ENCODE data around the gene TOP3B. TPM values are rescaled to one million over a fixed set of nuclear protein-coding genes. Genes with fewer than 3 reads are reported as not detected.

TOP3B gene
- total RNA-seq, 1 donor from 2014 or later: 53.9 TPM

DNA sequence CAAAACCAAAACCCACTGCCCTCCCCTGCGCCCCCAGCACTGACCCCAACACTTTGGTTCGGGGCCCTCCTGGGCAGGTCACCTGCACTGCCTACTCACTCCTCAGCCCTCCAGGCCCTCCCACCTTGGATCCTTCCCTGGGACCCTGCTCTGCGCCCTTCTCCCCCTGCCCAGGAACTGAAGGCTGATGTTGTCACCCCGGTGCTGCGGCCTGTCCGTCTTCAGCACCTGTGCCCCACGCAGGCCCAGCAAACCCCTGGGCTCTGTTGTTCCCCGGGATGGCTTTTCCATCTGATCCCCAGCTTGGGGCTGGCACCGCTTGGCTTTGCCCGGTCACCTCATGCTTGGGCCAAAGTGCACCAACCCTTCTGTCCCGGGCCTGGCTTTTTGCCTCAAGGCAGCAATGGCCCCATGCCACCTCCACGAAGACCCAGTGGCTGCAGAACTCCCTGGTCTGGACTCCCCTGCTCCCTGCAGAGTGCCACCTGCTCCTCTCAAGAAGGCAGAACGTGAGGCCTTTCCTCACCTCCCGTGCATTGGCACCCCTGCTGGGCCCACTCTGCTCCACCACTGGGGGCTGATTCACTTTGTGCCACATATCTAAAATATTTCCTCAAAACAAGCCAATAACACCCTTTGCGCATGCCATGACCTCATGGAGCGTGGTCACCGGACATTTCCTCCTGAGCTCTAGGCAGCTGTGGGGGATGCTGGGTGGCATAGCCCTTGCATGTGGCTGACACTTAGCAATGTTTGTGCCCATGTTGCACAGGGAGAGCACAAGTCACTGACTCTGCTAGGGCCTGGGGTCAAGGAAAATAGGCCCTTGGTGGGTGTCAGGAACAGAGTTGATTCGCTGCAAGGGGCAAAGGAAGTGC, 38.8 kb downstream of the TOP3B start:
- peaks cover 5% of the 10 kb centered on the region for H3F3A ChIP-seq (ENCODE audit: low read depth)
- no peak overlapping the region for H2AFZ ChIP-seq (replicated peaks)
- Mint-ChIP-seq H3K4me3 (no peak overlapping the region), H3K27me3 (ENCODE audit: insufficient read depth, low read depth) (no peaks in the 10 kb centered on the region), H3K36me3 (peaks cover 9% of the 10 kb centered on the region), H3K4me1 (peaks cover 30% of the 10 kb centered on the region), H3K9me3 (no peaks in the 10 kb centered on the region), H3K27ac (no peak overlapping the region)
- H3K27ac ChIP-seq: no peak overlapping the region
- no peak overlapping the region for H3K4me2 ChIP-seq
- peaks cover 7% of the 10 kb centered on the region for H4K20me1 ChIP-seq (ENCODE audit: low read depth)
- DNase-seq (ENCODE audit: low spot score): no peak
- H3K27me3 ChIP-seq: no peaks in the 10 kb centered on the region
- H3K9me3 ChIP-seq (ENCODE audit: low read depth): no peaks in the 10 kb centered on the region
- no peak overlapping the region for H3K9ac ChIP-seq
- no peak overlapping the region for H3K4me3 ChIP-seq
- no peaks in the 10 kb centered on the region for H3K36me3 ChIP-seq
- peaks cover 6% of the 10 kb centered on the region for H3K4me1 ChIP-seq
- H3K79me2 ChIP-seq (ENCODE audit: low read depth): no peaks in the 10 kb centered on the region
- TF ChIP-seq EZH2 (IDR thresholded peaks at IDR 0.05) (no peak), EZH2phosphoT487 (IDR thresholded peaks at IDR 0.05) (no peak)
- TF ChIP-seq, protein P1, sequence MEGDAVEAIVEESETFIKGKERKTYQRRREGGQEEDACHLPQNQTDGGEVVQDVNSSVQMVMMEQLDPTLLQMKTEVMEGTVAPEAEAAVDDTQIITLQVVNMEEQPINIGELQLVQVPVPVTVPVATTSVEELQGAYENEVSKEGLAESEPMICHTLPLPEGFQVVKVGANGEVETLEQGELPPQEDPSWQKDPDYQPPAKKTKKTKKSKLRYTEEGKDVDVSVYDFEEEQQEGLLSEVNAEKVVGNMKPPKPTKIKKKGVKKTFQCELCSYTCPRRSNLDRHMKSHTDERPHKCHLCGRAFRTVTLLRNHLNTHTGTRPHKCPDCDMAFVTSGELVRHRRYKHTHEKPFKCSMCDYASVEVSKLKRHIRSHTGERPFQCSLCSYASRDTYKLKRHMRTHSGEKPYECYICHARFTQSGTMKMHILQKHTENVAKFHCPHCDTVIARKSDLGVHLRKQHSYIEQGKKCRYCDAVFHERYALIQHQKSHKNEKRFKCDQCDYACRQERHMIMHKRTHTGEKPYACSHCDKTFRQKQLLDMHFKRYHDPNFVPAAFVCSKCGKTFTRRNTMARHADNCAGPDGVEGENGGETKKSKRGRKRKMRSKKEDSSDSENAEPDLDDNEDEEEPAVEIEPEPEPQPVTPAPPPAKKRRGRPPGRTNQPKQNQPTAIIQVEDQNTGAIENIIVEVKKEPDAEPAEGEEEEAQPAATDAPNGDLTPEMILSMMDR (IDR thresholded peaks at IDR 0.05): no peak

DNA sequence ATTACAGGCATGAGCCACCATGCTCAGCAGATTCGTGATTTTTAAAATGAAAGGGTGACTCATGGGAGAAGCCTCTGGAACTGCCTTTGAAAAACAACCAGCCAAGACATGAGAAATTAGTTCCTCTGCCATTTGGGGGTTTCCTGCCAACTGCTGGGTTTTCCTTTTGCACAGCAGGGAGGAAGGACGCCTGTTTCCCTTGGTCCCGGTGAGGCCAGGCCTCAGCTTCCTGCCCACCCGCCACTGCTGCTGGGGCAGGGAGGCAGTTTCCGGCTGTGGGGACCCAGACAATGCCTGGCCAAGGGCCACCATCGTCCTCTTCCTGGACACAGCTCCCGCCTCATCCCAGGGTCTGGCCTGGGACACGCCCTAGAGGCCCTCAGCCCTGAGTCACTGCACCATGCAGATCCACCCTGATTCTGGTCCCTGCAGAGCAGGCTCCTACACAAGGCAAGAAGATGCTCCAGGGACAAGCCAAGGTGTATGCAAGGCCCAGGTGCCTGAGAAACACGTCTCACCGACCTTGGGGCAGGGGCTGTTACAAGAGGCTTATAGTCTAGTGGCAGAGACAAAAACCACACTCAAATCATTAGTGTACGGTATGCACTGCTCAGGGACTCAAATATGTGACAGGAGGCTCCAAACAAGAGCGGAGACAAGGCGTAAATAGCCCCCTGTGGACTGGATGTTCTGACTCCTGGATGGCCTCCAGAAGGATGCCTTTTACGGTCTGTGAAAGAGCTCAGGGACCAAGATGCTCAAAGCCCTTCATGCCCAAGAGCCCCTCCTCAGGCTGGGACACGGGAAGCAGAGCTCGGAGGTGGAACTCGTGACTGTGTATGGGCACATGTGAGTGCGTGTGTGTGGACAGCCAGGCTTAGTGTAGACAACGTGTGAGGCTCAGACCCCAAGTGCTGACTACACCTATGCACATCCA, 39.9 kb downstream of the TOP3B start:
- Mint-ChIP-seq H3K27me3 (ENCODE audit: insufficient read depth, low read depth) (no peaks in the 10 kb centered on the region), H3K4me1 (peaks cover 28% of the 10 kb centered on the region), H3K4me3 (no peak overlapping the region), H3K9me3 (no peaks in the 10 kb centered on the region), H3K36me3 (peaks cover 9% of the 10 kb centered on the region), H3K27ac (no peak overlapping the region)
- H3K9me3 ChIP-seq (ENCODE audit: low read depth): no peaks in the 10 kb centered on the region
- H3F3A ChIP-seq (ENCODE audit: low read depth): peaks cover 15% of the 10 kb centered on the region
- no peaks in the 10 kb centered on the region for H3K36me3 ChIP-seq
- H4K20me1 ChIP-seq (ENCODE audit: low read depth): peaks cover 7% of the 10 kb centered on the region
- no peak overlapping the region for H3K4me3 ChIP-seq
- H3K79me2 ChIP-seq (ENCODE audit: low read depth): no peaks in the 10 kb centered on the region
- DNase-seq (ENCODE audit: low spot score): no peak
- H3K4me2 ChIP-seq: no peak overlapping the region
- H3K4me1 ChIP-seq: peaks cover 4% of the 10 kb centered on the region
- TF ChIP-seq, protein P1 (IDR thresholded peaks at IDR 0.05): no peak
- TF ChIP-seq EZH2phosphoT487 (IDR thresholded peaks at IDR 0.05) (no peak), EZH2 (IDR thresholded peaks at IDR 0.05) (no peak)
- H2AFZ ChIP-seq (replicated peaks): no peak overlapping the region
- no peak overlapping the region for H3K9ac ChIP-seq
- no peak overlapping the region for H3K27ac ChIP-seq
- H3K27me3 ChIP-seq: no peaks in the 10 kb centered on the region

DNA sequence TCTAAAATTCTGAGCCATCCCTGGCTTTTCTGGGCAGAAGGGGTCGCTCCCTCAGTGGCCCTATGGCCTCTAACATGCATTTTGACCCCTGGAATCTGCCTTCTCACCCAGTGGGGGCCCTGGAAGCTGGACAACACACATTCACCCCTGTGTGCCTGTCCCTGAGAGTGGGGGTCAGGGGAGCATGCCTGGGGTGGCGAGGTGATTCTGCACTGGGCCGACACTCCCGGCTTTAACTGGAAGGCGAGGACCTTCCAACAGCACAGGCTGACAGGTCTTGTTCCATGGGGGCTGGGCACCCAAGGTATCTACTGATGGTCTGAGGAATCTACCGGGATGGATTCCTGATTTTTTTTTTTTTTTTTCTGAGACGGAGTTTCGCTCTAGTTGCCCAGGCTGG, 40.7 kb downstream of the TOP3B start:
- no peaks in the 10 kb centered on the region for H3K79me2 ChIP-seq (ENCODE audit: low read depth)
- H3K4me1 Mint-ChIP-seq: peaks cover 25% of the 10 kb centered on the region
- H3F3A ChIP-seq (ENCODE audit: low read depth): peaks cover 11% of the 10 kb centered on the region
- no peaks in the 10 kb centered on the region for H3K9me3 ChIP-seq (ENCODE audit: low read depth)
- peaks cover 5% of the 10 kb centered on the region for H4K20me1 ChIP-seq (ENCODE audit: low read depth)
- no peak overlapping the region for H3K9ac ChIP-seq
- DNase-seq (ENCODE audit: low spot score): no peak
- no peaks in the 10 kb centered on the region for H3K4me1 ChIP-seq
- TF ChIP-seq EZH2phosphoT487 (IDR thresholded peaks at IDR 0.05) (no peak), EZH2 (IDR thresholded peaks at IDR 0.05) (no peak)
- TF ChIP-seq, protein P1 (IDR thresholded peaks at IDR 0.05): no peak
- H3K4me2 ChIP-seq: no peak overlapping the region
- H3K36me3 Mint-ChIP-seq: peaks cover 9% of the 10 kb centered on the region
- H3K27me3 Mint-ChIP-seq (ENCODE audit: insufficient read depth, low read depth): no peaks in the 10 kb centered on the region
- H3K9me3 Mint-ChIP-seq: no peaks in the 10 kb centered on the region
- no peaks in the 10 kb centered on the region for H3K27me3 ChIP-seq
- H3K4me3 ChIP-seq: no peak overlapping the region
- H3K27ac Mint-ChIP-seq: no peak overlapping the region
- no peak overlapping the region for H3K4me3 Mint-ChIP-seq
- no peaks in the 10 kb centered on the region for H3K36me3 ChIP-seq
- H3K27ac ChIP-seq: no peak overlapping the region
- H2AFZ ChIP-seq (replicated peaks): no peak overlapping the region

Data from neural progenitor cell (in vitro differentiated cells).